GM19099 (cell line): ENCODE measurements around the gene DKK3.

Experiments
- POLR2A ChIP-seq: IDR thresholded peaks from 3 replicates; pipeline ENCODE4 v1.6.1; 2011; ENCODE audit warnings: low read depth; ENCODE audit not compliant: insufficient read length; ENCODE audit errors: extremely low read depth

The DKK3 gene

DNA sequence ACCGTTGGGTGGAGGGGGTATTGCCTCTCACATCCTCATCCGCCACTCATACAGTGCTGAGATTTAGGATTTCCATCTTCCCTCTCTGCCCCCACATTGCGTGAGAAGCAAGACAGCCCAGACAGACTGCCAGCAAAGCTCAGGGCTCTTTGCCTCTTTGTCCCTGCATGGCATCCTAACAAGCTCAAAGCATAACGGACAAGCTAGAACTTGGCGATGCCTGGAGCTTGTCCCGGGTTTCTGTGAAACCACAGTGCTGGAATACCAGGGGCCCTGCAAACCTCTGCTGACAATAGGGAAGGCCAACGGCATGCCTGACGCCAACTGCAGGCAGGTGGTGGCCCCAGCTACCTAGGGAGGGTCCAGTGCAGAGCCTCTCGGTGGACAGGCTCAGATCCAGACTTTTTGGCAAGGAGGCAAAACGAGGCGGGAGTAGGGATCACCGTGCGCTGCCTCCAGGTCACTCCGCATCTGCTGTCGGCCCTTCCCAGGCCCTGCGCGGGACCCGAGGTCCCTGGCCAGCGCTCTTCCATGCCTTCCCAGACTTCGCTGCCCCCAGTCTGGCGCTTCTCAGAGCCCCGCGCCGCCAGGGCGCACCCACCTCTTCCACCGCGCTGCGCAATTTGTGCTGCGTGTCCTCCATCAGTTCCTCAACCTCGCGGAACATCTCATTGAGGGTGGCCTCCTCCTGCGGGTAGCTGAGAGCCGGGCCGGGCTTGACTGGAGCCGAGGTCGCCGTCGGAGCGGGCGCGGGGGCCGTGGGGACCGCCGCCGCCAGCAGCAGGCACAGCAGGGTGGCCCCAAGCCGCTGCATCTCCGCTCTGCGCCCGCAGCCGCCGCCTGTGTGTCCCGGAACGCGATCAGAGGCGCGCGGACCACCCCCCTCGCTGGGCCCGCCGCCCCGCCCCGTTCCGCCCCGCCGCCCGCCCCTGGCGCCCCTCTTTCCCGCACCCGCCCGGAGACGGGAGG lies at the start of gene DKK3:
Gene DKK3 (minus strand): TSS at position 858 of the 969 bp plus-strand sequence. CDS start 44 bp downstream, at position 814.
- TF ChIP-seq POLR2A, result no peak

DNA sequence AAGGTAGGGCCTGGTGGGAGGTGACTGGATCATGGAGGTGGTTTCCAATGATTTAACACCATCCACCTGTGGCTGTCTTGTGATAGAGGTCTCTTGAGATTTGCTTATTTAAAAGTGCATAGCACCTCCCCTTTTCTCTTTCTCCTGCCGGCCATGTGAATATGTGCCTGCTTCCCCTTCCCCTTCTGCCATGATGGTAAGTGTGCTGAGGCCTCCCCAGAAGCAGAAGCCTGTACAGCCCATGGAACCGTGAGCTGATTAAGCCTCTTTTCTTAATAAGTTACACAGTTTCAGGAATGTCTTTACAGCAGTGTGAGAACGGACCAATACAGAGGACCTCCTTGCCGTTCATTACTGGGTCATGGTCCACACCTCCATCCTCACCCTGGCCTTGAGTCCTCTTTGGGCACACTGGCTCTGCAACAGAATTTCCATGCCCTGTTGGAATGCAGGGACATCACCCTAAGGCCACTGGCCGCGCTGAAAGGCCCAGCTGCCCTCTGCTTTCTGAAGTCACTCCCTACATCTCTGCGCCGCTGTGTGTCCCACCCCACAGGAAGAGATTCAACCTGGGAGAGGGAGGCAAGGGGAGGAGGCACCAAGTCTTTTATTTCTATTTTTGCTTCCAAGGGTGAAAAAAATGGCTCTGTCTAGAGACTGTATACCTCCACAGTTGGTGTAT lies 49.0 kb upstream of the DKK3 start:
- TF ChIP-seq POLR2A, result no peak

DNA sequence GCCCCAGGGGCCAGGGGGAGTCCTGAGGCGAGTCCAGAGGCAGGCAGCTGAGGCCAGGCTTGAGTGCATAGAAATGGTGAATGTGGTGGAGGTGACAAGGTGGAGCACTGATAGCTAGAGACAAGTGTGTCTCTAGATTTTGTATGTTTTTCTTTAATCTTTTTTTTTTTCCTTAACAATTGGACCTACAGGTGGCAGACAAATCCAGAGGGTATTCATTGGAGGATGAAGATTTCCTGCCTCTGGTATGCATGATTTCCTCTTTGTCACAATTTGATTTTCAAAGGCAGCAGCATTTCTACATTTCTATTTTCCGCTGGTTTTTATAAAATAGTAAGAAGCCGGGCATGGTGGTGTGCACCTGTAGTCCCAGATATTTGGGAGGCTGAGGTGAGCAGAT lies 47.7 kb upstream of the DKK3 start:
- no peak for TF ChIP-seq POLR2A

GRCh38 chr11:12053606-12054361 lies 45.4 kb upstream of the DKK3 start:
- no peak for TF ChIP-seq POLR2A

- no peak for TF ChIP-seq POLR2A
Observed at GRCh38 chr11:12052676-12053605, 44.5 kb upstream of the DKK3 start.

GRCh38 chr11:12051287-12051662 lies 42.8 kb upstream of the DKK3 start:
- TF ChIP-seq POLR2A, result no peak

- TF ChIP-seq POLR2A, result no peak
Observed at GRCh38 chr11:12050470-12051286, 42.3 kb upstream of the DKK3 start.

DNA sequence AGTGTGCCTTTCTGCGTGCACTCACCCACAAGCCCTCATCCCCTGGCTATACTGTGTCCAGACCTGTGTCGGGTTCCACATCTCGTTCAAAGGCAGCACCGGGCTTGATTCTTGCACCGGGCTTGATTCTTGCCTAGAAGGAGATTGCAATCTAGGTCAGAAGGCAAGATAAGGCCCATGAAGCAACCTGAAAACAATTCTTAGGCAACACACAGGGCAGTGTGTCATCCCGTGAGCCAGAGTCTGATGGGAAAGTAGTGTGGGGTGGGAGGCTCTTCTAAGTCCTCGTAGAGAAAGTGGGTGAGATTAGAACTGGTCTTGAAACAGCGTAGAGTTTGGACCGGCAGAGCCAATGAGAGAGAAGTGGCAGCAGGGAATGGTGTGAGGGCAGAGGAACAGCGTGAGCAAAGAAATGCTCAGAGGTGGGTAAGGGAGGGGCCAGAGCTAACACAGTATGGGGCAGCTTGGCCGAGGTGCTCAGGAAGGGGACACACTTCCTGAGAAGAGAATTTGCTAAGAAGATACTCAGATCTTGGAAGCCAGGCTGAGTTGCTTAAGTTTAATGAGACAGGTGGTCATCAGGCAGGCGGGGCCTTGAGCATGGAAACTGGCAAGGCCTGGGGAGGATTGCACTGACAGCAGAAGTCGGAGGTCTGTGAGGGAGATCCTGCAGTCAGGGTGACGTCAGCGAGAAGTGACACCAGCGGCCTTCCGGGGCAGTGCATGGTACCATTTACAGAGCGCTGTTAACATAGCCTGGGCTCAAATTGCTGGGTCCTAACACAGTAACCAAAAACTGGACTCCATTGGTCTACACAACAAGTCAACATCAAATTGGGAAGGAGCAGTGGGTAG lies 40.7 kb upstream of the DKK3 start:
- no peak for TF ChIP-seq POLR2A

DNA sequence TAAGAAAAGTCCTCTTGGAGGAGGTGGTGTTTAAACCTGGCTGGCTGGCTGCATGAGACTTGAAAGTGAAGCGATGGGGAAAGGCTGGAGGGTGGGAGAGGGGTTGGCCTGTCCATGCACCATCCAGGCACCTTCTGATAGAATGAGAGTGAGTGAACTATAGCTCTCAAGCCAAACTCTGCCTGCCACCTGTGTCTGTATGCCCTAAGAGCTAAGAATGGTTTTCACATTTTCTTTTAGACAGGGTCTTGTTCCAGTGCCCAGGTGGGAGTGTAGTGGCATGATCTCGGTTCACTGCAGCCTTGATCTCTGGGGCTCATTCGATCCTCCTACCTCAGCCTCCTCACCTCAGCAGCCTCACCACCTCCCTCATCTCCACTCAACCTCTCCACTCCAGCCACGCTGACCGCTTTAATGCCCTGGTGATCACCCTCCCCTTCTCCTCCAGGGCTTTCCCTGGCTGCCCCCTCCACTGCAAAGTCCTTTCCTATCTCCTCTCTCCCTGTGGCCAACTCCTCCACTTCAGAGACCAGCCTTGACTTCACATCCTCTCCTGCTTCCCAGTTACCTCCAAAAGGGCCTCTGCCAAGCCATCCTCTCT lies 38.3 kb upstream of the DKK3 start:
- TF ChIP-seq POLR2A, result no peak

DNA sequence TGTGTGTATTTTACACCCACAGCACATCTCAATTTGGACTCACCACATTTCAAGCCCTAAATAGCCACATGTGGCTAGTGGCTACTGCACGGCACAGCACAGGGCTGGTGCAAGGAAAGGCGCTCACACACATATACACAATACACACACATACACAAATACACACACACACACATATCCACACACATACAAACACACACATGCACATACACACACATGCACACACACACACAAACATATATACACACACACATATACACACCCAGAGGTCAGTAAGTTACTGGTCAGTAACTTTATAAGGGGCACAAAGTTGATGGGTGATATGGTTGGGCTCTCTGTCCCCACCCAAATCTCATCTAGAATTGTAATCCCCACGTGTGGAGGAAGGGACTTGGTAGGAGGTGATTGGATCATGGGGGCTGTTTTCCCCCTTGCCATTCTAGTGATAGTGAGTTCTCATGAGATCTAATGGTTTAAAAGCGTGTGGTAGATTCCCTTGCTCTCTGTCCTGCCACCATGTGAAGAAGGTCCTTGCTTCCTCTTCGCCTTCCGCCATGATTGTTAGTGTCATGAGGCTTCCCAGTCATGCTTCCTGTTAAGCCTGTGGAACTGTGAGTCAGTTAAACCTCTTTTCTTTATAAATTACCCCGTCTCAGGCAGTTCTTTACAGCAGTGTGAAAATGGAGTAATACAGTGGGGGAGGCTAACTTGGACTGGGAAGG lies 37.6 kb upstream of the DKK3 start:
- no peak for TF ChIP-seq POLR2A

DNA sequence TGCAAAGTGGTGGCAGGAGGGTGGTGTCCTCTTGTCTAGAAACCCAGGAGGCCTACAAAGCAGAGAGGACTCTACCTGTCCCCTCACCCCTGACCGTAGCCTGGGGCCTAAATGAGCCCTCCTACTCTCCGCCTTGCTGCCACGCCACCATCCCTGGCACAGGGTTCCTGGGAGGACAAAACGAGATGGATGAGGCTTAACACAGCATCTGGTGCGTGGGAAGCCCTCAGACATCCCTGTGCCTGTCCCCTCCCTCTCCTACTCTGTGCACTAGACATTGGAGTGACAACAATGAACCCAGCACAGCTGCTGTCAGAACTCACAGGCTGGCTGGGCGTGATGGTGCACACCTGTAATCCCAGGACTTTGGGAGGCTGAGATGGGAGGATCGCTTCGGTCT lies 36.4 kb upstream of the DKK3 start:
- no peak for TF ChIP-seq POLR2A
